Measurements from ENCODE around the gene LRRC3C.

LRRC3C gene

DNA sequence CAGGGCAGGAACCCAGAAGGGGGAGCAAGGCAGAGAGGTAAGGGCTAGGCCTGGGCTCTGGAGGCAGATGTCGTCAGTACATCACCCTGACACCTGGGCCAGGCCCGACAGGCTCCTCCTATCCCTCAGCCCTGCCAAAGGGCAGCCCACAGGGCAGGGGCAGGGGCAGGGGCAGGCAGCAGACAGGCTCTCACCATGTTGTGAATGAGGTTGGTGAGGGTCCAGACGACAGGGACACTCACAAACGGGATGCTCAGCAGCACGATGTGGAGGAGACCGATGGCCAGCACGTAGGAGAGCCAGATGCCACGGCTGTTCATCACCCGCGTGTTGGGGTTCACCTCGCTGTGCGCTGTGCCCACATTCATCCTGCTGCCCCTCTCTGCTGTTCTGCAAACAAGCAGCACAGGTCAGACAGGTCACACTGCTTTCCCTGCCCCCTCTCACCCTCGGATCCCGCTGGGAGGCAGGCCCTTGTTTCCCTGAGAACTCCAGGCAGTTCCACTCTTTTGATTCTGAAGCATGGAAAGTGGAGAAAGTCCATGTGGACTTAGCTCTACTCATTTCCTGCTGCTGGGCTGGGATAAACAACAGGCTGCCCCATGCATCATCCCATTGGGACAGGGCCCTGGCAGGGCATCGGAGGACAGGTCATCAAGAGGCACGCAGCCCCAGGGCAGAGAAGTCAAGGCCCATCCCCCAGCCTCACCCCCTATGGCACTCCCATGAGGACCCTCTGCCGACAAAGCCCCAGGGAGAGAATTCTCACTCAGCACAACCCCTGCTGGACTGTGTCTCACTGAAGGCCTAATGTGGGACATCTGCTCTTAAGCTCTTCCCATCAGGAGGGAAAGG is 3.5 kb upstream of the LRRC3C start:
- DNase-seq (ENCODE audit: low read depth in 2 of 2): no peak

DNA sequence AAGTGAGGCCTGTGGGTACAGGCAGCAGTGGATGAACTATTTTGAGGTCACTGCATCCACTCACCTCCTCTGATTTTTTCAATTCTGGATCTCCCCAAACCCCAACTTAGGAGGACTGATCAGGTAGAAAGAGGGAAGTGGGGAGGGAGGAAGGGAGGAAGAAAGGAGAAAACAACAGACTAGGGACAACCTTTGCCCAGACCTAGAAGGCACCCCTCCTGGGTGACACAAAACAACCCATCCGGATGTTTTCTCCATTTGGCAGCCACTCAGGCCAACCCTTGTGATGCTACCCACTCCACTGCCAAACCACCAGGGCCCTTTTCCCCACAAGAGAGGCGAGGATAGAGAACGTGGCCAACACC is 2.9 kb upstream of the LRRC3C start:
- no peak for DNase-seq (ENCODE audit: low read depth in 2 of 2)

GRCh38 chr17:39925282-39926134 is 2.0 kb upstream of the LRRC3C start:
- no peak for DNase-seq (ENCODE audit: low read depth in 2 of 2)

DNA sequence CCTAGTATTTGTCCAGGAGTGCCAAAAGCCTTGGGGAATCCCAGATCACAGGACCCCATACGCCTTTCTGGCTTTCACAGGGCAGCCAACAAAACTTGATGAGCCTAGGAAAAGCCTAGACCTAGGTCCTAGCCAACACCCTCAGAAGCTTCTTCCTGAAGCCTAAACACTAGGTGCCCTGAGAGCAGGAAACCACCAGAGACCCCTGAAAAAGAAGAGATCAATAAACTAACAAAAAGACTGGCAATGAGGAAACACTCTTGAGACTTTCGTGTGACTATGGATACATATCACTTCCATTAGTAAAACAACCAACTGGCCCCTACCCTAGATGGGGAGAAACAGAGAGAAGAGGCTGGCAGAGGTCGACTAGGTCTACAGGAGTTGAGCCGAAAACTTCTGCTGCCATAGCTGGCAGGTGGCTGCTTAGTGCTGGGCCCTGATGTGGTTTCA is 1.4 kb upstream of the LRRC3C start:
- no peak for DNase-seq (ENCODE audit: low read depth in 2 of 2)

GRCh38 chr17:39926588-39927100 is 888 bp upstream of the LRRC3C start:
- DNase-seq (ENCODE audit: low read depth in 2 of 2): peak; percentile 33 to 36

DNA sequence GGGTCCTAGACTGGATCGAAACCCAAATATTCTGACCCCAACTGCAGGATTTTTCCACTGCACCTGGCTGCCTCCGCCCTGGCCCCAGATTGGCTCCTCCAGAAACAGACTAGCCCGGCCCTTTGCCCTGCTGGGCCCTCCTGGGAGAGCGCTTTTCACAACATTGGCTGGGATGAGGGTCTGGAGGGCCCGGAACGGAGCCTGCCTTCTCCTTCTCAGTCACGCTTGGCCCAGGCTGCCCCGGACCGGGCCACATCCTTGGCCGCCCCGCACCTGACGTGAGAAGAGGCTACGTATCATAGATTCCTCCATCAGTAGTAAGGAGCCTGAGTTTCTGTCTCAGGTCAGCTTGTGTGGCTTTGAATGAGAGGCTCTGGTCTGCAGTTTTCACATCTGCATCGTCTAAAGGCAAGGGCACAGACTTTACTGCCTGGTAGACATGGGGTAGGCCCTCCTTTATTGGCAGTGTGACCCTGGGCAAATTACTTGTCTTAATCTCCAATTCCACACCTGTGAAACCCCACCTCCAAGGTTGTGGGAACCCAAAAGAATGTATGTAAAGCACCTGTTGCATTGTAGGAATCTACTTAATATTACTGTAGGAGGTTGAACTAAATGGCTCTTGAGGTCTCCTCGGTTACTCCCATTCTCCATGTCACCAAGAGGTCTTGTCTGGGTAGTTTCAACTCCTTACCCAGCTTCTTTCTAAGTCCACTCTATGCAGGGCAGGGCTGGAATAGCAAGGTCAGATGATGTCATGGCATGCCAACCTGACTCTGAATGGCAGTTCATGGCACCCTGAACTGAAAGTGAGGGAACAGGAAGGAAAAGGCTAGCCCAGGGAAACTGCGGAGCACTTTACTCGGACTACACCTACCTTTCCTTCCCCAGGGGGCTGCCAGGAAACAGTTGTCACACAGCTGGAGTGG is 661 bp downstream of the LRRC3C start:
- no peak for DNase-seq (ENCODE audit: low read depth in 2 of 2)

DNA sequence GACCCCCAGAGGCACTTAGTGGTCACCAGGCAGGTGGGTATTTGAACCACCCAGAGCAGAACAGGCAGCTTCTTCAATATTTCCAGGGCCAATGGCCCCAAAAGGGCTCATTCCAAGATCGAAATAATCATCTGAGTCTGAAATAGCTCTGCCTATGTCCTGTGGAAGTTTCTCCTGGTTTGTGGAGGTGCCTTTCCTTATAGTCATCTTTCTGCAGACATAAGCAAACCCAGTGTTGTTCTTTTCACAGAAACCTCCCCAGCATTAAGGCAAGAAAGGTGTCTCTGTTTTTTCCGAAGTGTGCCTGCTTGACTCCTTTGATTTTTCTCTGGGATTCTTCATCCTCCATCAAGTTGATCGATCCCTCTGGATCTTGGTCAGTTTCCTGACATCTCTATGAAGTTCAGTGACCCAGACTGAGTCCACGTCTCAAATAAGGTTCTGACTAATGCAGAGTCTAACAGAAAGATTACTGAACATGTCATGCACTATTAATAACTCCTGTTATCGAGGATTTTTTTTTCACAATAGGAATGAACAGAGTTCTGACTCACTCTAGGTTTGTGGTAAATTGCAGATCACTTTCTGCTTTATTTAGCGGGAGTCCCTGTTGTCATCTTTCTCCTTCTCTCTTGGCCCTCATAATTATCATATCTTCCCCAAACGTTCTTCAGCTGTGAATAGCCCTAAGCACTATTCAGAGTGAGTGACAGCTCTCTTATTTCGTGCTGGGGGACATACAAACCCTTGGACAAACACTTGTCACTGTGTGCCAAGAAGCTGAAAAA is 1.5 kb downstream of the LRRC3C start:
- no peak for DNase-seq (ENCODE audit: low read depth in 2 of 2)

- no peak for DNase-seq (ENCODE audit: low read depth in 2 of 2)
These were observed 2.3 kb downstream of the LRRC3C start for GRCh38 chr17:39929646-39930407.

- DNase-seq (ENCODE audit: low read depth in 2 of 2): no peak
These were observed 6.4 kb downstream of the LRRC3C start for GRCh38 chr17:39933912-39934311.

- no peak for DNase-seq (ENCODE audit: low read depth in 2 of 2)
These were observed 6.8 kb downstream of the LRRC3C start for GRCh38 chr17:39934324-39934723.

DNA sequence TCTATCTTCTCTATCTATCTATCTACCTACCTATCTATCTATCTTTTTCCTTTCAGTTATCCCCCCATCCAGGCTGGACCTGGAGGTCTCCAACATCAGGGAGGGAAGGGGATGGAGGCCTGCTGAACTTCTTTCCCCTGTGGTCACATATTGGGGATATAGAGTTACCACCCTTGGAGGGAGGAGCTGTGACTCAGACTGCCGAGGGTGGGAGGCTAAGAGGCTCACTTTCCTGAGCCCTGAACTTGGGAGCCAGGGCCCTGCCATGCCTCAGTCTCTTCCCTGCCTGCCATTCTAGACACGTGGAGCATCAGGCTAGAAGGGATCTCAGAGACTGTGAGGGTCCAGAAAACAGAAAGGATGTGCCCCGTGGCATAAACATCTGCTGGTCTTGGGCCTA is 8.4 kb downstream of the LRRC3C start:
- no peak for DNase-seq (ENCODE audit: low read depth in 2 of 2)

- DNase-seq (ENCODE audit: low read depth in 2 of 2): no peak
These were observed 9.9 kb downstream of the LRRC3C start for GRCh38 chr17:39937447-39937846.

DNA sequence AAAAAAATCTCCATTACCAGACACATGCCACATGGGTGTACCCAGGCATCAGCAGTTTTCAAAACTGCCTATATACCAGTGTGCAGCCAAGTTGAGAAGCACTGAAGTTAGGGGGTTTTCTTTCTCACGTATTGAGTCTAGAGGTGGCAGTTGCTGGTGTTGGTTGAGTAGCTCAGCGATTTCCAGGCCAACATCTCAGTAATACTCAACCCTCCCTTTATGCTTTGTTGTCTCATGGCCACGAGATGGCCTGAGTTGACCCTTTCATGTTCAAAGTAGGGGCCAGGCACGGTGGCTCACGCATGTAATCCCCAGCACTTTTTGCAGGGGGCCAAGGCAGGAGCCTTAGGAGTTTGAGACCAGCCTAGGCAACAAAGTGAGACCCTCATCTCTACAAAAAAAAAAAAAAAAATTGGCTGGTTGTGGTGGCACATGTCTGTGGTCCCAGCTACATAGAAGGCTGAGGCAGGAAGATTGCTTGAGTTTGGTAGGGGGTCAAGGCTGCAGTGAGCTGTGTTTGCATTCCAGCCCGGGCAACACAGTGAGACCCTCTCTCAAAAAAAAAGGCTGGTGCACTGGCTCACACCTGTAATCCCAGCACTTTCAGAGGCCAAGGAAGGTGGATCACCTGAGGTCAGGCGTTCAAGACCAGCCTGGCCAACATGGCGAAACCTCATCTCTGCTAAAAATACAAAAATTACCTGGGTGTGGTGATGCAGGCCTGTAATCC is 10.8 kb downstream of the LRRC3C start:
- no peak for DNase-seq (ENCODE audit: low read depth in 2 of 2)

- DNase-seq (ENCODE audit: low read depth in 2 of 2): no peak
These were observed 11.6 kb downstream of the LRRC3C start for GRCh38 chr17:39939106-39939505.

DNA sequence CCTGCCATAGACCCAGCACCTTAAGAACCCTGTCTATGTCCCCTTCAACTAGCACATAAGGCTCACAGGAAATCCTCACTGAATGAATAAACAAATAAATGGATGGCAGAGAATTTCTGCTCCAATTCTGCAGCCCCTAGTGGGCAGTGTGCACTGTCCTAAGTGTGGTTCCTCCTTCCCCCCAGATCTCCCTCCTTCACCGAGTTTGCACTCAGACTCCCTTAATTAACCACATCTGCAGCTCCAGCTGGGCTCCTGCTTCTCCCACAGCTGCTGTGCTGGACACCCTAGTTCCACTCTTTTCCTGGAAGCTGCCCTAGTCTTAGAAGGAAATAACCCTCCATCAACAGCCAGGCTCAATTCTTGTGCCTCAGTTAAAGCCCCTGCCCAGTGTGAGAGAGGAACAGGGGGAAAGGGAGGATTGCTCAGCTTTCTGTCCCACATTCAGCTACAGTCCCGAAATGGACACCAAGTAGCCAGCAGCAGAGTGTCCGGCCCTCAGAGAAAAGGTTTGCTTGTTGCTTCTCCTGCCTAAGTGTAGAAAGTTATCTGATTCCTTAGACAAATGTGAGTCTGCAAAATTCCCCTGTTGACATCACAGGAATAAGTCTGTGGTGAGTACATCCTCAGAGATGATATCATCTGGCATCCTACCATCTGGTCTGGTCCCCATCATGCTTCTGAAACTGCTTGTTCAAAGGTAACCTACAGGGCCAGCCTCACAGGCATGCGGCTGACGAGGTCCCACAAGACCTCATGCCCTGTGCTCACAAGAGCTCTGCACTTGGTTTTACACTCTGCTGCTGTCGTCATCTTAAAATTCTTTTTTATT is 12.3 kb downstream of the LRRC3C start:
- DNase-seq (ENCODE audit: low read depth in 2 of 2): peak in 1 of 2 donors; percentile 23

DNA sequence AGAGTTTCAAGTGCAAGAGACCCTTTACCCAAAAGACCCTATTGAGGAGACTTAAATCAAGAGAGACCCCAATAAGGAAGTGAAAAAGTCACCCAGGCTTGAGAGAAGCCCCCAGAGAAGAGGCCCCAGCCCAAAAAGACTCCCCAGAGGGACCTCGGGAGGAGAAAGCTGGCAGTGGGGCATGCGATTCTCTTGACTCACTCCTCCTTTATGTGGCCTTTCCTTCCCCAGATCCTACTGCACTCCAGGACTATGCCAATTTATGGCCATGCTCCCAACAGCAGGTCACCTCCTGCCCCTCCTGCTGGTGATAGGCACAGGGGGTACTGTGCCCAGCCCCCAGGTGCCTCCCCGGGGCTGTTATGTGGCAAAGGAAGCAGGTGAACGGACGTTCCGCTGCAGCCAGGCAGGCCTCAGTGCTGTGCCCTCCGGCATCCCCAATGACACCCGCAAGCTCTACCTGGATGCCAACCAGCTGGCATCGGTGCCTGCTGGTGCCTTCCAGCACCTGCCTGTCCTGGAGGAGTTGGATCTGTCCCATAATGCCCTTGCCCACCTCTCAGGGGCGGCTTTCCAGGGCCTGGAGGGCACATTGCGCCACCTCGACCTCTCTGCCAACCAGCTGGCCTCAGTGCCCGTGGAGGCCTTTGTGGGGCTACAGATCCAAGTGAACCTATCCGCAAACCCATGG is 16.3 kb downstream of the LRRC3C start:
- DNase-seq (ENCODE audit: low read depth in 2 of 2): no peak

GRCh38 chr17:39944393-39944711 is 16.8 kb downstream of the LRRC3C start:
- no peak for DNase-seq (ENCODE audit: low read depth in 2 of 2)
